Ovary (tissue), 3 donors: ENCODE results near the gene ACR.

Experiments
- CTCF ChIP-seq, 3 donors: fragments of 450-650 bp in 2 of 3; fragments of 200-600 bp in 1 of 3; IDR thresholded peaks; one replicate each; pipeline versions ENCODE4 v1.5.1 to v1.8.0; 2016 to 2022; ENCODE audit warnings: antibody characterized with exemption in 3 of 3, mild to moderate bottlenecking in 1 of 3
- POLR2A ChIP-seq: fragments of 450-650 bp; IDR thresholded peaks from one replicate; pipeline ENCODE4 v1.6.1; 2017; ENCODE audit warnings: antibody characterized with exemption, mild to moderate bottlenecking, moderate library complexity
- donor health status: DM: no; HTN: no; CAD: no.

GRCh38 chr22:50696251-50696798, 41.7 kb upstream of the ACR start:
- TF ChIP-seq POLR2A (no peak), CTCF (IDR thresholded peaks at IDR 0.05) (no peak)
